ENCODE data around the gene HTRA3. TPM values are rescaled to one million over a fixed set of nuclear protein-coding genes. Genes with fewer than 3 reads are reported as not detected.
A peak's percentile ranks its signal among the peaks of the same experiment; 100 is the strongest.

Gene HTRA3
- total RNA-seq, 2 donors from 2014 or later: 3.2 to 4.6 TPM

DNA sequence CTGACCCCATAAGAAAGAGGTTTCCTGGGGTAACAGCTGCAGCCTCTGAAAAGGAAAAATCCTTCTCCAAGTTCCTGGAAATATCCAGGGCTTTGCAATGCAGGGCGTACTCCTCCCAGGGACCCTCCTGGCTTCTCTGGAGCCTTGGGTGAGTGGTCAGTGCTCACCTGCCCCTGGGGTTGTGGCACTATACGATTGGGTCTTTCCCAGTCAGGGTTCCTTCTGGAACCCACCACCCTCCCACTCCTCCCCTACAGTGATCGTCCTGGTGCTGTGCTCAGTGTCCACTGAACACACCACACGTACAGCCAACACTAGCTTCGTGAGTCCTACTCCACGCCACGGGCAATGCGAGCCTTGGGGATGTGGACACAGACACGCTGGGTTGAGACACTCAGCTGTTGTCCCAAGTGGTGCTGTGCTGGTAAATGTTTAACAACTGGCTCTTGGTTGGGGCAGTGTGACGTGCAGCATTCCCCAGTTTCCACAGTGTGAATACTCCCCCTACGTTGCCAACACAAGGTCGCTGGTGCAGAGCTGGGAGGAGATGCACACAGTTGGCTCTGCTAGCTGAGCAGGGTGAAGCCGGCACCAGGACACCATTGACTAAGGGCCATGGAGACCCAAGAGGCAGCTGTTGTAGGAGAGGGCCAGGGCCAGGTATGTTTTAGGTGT, 65.4 kb downstream of the HTRA3 start:
- H3K27me3 ChIP-seq (ENCODE audit: control insufficient read depth, insufficient read depth, low read length, poor library complexity, severe bottlenecking): no peaks in the 10 kb centered on the region
- H3K9me3 ChIP-seq (ENCODE audit: control insufficient read depth, low read length): no peaks in the 10 kb centered on the region
- no peaks in the 10 kb centered on the region for H3K27me3 Mint-ChIP-seq (ENCODE audit: insufficient read depth)
- H3K4me3 ChIP-seq (ENCODE audit: low read length): no peak overlapping the region
- H3K4me1 Mint-ChIP-seq: no peaks in the 10 kb centered on the region
- H3K9me3 Mint-ChIP-seq: peaks cover 15% of the 10 kb centered on the region
- no peak overlapping the region for H3K9ac ChIP-seq (ENCODE audit: extremely low read depth, low read length, poor library complexity, severe bottlenecking)
- 91 to 99% methylated on average over 8 to 13 of the region's 13 CpGs for WGBS, 2 experiments (ENCODE audit: insufficient coverage in 1 of 2, insufficient read length in 1 of 2)
- TF ChIP-seq, protein P1, sequence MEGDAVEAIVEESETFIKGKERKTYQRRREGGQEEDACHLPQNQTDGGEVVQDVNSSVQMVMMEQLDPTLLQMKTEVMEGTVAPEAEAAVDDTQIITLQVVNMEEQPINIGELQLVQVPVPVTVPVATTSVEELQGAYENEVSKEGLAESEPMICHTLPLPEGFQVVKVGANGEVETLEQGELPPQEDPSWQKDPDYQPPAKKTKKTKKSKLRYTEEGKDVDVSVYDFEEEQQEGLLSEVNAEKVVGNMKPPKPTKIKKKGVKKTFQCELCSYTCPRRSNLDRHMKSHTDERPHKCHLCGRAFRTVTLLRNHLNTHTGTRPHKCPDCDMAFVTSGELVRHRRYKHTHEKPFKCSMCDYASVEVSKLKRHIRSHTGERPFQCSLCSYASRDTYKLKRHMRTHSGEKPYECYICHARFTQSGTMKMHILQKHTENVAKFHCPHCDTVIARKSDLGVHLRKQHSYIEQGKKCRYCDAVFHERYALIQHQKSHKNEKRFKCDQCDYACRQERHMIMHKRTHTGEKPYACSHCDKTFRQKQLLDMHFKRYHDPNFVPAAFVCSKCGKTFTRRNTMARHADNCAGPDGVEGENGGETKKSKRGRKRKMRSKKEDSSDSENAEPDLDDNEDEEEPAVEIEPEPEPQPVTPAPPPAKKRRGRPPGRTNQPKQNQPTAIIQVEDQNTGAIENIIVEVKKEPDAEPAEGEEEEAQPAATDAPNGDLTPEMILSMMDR (conservative IDR thresholded peaks at IDR 0.05): no peak
- no peak overlapping the region for H3K4me3 Mint-ChIP-seq
- no peak overlapping the region for H3K27ac ChIP-seq (ENCODE audit: low read depth, low read length)
- peak; percentile 19 for DNase-seq
- no peaks in the 10 kb centered on the region for H3K4me1 ChIP-seq (ENCODE audit: control insufficient read depth, insufficient read depth, low read length)
- H3K36me3 ChIP-seq (ENCODE audit: control insufficient read depth, insufficient read depth, low read length): no peaks in the 10 kb centered on the region
- H3K36me3 Mint-ChIP-seq (ENCODE audit: low read depth): no peaks in the 10 kb centered on the region
- no peak overlapping the region for H3K27ac Mint-ChIP-seq

DNA sequence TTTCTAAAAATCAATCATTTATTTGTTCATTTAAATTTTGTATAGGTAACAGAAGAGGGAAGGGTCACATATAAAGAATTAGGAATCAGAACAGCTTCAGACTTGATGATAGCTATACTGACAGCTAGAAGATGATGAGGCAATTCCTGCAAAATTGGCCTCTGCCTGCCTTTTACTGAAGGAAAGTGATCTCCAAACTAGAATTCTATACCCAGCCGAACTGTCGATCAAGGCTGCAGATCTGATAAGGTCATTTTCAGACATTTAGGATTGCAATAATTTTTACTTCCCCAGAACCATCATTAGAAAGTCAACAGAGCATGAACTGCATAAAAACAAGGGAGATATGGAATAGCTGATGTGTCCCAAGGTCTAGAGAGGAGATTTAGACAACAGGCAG, 66.3 kb downstream of the HTRA3 start:
- 95 to 100% methylated on average over 2 of the region's 2 CpGs for WGBS, 2 experiments (ENCODE audit: insufficient coverage in 1 of 2, insufficient read length in 1 of 2)
- no peak for DNase-seq
- H3K9me3 Mint-ChIP-seq: peaks cover 15% of the 10 kb centered on the region
- H3K36me3 ChIP-seq (ENCODE audit: control insufficient read depth, insufficient read depth, low read length): no peaks in the 10 kb centered on the region
- no peak overlapping the region for H3K4me3 ChIP-seq (ENCODE audit: low read length)
- H3K4me1 Mint-ChIP-seq: no peaks in the 10 kb centered on the region
- H3K27me3 ChIP-seq (ENCODE audit: control insufficient read depth, insufficient read depth, low read length, poor library complexity, severe bottlenecking): no peaks in the 10 kb centered on the region
- no peaks in the 10 kb centered on the region for H3K9me3 ChIP-seq (ENCODE audit: control insufficient read depth, low read length)
- TF ChIP-seq, protein P1 (conservative IDR thresholded peaks at IDR 0.05): no peak
- H3K9ac ChIP-seq (ENCODE audit: extremely low read depth, low read length, poor library complexity, severe bottlenecking): no peak overlapping the region
- H3K27me3 Mint-ChIP-seq (ENCODE audit: insufficient read depth): no peaks in the 10 kb centered on the region
- no peak overlapping the region for H3K4me3 Mint-ChIP-seq
- H3K27ac ChIP-seq (ENCODE audit: low read depth, low read length): no peak overlapping the region
- no peak overlapping the region for H3K27ac Mint-ChIP-seq
- no peaks in the 10 kb centered on the region for H3K4me1 ChIP-seq (ENCODE audit: control insufficient read depth, insufficient read depth, low read length)
- H3K36me3 Mint-ChIP-seq (ENCODE audit: low read depth): no peaks in the 10 kb centered on the region

DNA sequence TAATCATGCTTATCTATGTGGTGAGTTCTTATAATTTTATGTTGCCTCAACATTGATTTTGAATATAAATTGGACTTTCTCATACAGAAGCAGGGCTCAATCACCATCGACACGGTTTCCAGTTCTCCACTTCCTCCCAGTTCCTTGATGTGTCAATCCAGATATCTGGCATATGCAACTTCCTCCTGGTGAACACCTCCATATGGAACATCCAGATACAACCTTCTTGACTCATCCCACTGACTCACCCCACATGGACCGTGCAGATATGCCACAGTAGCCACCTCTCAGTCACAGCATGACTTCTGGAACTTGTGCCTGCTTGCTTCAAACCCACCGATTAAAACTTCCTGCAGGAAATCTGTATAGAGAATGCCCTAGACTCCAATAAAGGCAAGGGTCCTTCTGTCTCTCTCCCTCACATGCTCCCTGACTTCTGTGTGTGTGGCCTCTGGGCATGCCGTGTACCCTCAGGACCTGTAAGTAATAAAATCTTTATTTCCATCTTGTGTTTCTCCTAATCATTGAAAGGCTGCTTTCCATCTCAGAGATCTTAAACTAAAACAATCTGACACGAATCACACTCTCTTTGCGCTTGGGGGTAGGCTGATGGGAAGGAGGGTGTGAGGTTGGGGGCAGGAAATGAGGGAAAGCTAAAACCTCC, 67.0 kb downstream of the HTRA3 start:
- no peak overlapping the region for H3K4me3 ChIP-seq (ENCODE audit: low read length)
- DNase-seq: no peak
- Mint-ChIP-seq H3K4me3 (no peak overlapping the region), H3K27ac (no peak overlapping the region), H3K4me1 (no peaks in the 10 kb centered on the region), H3K36me3 (ENCODE audit: low read depth) (no peaks in the 10 kb centered on the region), H3K9me3 (peaks cover 15% of the 10 kb centered on the region), H3K27me3 (ENCODE audit: insufficient read depth) (no peaks in the 10 kb centered on the region)
- H3K27ac ChIP-seq (ENCODE audit: low read depth, low read length): no peak overlapping the region
- no peaks in the 10 kb centered on the region for H3K9me3 ChIP-seq (ENCODE audit: control insufficient read depth, low read length)
- H3K9ac ChIP-seq (ENCODE audit: extremely low read depth, low read length, poor library complexity, severe bottlenecking): no peak overlapping the region
- H3K4me1 ChIP-seq (ENCODE audit: control insufficient read depth, insufficient read depth, low read length): no peaks in the 10 kb centered on the region
- no peaks in the 10 kb centered on the region for H3K36me3 ChIP-seq (ENCODE audit: control insufficient read depth, insufficient read depth, low read length)
- WGBS, 2 experiments (ENCODE audit: insufficient coverage in 1 of 2, insufficient read length in 1 of 2): 90 to 100% methylated on average over 4 to 7 of the region's 7 CpGs
- no peaks in the 10 kb centered on the region for H3K27me3 ChIP-seq (ENCODE audit: control insufficient read depth, insufficient read depth, low read length, poor library complexity, severe bottlenecking)
- TF ChIP-seq, protein P1 (conservative IDR thresholded peaks at IDR 0.05): no peak
